22Rv1 (cell line): ENCODE results near the gene HRCT1.

Source experiments
- ZFX ChIP-seq: fragments of 450-650 bp; IDR thresholded peaks from 2 replicates; pipeline ENCODE4 v1.6.1; 2017; ENCODE audit warnings: antibody characterized with exemption, borderline replicate concordance
- TF ChIP-seq, protein P1 (sequence below): fragments of 450-650 bp; IDR thresholded peaks from 2 replicates; pipeline ENCODE4 v1.5.1; 2017; ENCODE audit warnings: mild to moderate bottlenecking

DNA sequence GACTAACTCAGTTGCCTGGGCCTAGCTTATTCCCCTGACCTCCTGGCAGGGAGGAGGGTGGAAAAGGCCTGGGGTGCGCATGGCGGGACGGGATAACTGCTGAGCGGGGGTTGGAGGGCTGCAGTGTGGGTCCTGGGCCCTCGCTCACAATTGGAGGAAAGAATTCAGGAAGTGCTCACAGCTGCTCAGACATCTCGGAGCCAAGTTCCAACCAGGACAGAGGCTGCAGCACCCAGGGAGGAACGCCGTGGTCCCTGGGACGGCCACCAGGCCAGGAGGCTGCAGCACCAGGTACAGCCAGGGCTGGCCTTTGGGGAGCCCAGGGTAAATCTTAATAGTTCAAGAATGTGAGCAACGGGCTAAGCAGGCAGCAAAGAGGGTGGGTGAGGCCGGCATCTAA lies 3.3 kb downstream of the HRCT1 start, which contains the start of gene SPAAR:
- TF ChIP-seq, protein P1, sequence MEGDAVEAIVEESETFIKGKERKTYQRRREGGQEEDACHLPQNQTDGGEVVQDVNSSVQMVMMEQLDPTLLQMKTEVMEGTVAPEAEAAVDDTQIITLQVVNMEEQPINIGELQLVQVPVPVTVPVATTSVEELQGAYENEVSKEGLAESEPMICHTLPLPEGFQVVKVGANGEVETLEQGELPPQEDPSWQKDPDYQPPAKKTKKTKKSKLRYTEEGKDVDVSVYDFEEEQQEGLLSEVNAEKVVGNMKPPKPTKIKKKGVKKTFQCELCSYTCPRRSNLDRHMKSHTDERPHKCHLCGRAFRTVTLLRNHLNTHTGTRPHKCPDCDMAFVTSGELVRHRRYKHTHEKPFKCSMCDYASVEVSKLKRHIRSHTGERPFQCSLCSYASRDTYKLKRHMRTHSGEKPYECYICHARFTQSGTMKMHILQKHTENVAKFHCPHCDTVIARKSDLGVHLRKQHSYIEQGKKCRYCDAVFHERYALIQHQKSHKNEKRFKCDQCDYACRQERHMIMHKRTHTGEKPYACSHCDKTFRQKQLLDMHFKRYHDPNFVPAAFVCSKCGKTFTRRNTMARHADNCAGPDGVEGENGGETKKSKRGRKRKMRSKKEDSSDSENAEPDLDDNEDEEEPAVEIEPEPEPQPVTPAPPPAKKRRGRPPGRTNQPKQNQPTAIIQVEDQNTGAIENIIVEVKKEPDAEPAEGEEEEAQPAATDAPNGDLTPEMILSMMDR = no peak
- TF ChIP-seq ZFX = no peak
